GM12872 (cell line): ENCODE results near the gene GUCA2B.

ENCODE experiments used
- TF ChIP-seq, protein P1 (sequence below): IDR thresholded peaks from 3 replicates; pipeline ENCODE4 v1.5.1; 2011; ENCODE audit warnings: low read depth, mild to moderate bottlenecking, low read length, moderate library complexity; ENCODE audit not compliant: insufficient read depth

GUCA2B gene

DNA sequence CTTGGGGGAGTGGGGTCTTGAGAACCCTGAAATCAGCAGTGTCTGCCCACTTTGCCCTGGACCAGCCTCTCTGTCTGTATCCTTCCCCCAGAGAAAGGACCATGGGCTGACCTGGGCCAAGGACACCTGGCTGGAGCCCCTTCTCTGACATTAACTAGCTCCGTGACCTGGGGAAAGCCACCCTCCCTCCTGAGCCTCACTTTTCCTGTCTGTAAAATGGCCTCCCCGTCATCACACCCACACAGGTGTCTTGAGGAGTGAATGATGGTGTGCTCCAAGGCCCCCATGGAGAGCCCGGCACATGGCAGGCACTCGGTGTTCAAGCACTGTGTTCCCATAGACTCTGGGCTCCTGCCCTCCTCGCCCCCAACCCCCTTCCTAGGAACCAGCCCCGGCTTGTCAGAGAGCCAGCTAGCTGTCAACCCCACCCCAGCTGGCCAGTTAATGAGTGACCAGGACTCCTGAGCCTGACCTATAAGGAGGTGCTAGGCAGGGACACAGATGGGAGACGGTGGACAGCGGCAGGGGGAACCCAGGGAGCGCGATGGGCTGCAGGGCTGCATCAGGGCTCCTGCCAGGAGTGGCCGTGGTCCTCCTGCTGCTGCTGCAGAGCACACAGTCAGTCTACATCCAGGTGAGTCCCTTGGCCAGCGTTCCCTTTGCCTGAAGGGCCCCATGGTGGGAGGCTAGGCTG lies at the start of gene GUCA2B:
GUCA2B (plus strand) TSS at position 504 of the 694 bp plus-strand sequence; CDS start at position 545, 41 bp downstream.
- TF ChIP-seq, protein P1, sequence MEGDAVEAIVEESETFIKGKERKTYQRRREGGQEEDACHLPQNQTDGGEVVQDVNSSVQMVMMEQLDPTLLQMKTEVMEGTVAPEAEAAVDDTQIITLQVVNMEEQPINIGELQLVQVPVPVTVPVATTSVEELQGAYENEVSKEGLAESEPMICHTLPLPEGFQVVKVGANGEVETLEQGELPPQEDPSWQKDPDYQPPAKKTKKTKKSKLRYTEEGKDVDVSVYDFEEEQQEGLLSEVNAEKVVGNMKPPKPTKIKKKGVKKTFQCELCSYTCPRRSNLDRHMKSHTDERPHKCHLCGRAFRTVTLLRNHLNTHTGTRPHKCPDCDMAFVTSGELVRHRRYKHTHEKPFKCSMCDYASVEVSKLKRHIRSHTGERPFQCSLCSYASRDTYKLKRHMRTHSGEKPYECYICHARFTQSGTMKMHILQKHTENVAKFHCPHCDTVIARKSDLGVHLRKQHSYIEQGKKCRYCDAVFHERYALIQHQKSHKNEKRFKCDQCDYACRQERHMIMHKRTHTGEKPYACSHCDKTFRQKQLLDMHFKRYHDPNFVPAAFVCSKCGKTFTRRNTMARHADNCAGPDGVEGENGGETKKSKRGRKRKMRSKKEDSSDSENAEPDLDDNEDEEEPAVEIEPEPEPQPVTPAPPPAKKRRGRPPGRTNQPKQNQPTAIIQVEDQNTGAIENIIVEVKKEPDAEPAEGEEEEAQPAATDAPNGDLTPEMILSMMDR: no peak

DNA sequence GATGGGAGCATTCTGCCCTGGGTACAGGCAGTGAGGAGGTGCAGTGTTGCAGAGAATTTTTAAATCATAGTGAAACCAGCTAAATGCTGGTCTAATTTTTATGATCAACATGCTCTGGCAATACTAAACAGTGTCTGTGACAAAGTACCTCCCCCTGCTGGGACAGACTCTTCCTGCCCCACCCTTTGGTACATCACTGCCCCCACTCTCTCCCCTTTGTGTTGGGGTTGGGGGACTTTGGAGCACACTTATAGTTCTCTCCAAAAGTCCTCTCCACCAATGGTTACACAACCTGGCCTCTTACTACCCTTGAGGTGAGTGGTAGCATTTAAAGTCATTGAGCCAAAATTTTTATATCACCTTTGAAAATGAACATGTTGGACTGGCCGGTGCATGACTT lies 48.2 kb upstream of the GUCA2B start:
- TF ChIP-seq, protein P1: no peak

DNA sequence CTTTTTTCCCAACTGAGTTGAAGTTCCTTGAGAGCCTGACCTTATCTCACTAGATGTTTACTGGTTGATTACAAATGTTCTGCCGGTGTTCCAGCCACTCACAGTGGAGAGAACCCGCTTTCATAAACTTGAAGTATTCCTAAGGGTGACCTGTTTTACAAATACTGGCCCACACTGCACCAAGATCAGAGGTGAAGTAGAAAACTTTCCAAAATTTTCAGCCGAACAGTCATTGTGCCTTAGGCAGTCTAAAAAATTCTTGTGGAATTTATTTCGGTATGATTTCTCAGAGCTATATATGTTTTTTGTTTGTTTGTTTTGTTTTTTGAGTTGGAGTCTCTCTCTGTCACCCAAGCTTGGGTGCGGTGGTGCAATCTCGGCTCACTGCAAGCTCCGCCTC lies 44.9 kb upstream of the GUCA2B start:
- TF ChIP-seq, protein P1: no peak

DNA sequence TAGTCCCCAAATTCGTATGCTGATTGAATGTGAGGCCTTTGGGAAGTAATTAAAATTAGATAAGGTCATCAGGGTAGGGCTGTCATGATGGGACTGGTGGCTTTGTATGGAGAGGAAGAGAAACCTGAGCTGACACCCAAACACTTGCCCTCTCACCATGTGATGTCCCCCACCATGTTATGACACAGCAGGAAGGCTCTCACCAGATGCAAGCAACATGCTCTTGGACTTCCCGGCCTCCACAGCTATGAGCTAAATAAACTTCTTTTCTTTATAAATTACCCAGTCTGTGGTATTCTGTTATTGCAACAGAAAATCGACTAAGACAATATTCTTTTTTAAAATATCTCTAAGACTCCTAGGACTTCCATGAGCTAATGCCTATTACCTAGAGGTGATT lies 43.6 kb upstream of the GUCA2B start:
- TF ChIP-seq, protein P1: no peak

DNA sequence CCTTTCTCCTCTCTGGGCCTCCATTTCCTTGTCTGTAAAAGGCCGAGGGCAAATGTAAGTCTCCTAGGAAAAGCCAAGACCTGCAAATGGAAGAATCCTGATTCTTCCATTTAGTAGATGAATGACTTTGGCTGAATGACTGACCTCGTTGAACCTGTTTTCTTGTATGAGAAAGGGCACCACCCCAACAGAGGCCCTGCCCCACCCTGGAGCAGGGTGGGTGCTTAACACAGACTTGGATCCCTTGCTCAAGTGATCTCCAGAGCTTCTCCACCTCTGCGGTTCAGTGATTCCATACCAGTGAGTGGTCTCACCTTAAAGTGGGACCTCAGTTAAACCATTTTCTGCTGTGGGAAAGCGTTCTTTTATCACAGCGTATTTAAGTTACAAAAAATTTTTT lies 39.0 kb upstream of the GUCA2B start:
- TF ChIP-seq, protein P1: no peak

DNA sequence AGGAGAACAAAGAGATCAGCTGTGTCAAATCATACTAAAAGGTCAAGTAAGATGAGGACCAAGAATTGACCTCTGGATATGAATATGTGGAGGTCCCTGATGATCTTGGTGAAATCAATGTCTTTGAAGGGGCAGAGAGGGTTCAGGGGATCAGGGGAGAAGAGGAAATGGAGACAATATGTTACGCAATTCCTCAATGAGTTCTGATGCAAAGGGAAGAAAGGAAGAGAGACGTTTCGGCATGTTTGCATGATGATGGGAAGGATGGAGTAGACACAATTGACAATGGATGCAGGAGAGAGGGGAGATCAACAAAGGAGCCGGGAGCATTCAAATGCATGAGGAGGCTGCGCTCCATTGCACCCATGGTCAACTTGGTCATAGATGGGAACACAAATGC lies 36.0 kb upstream of the GUCA2B start:
- TF ChIP-seq, protein P1: no peak

DNA sequence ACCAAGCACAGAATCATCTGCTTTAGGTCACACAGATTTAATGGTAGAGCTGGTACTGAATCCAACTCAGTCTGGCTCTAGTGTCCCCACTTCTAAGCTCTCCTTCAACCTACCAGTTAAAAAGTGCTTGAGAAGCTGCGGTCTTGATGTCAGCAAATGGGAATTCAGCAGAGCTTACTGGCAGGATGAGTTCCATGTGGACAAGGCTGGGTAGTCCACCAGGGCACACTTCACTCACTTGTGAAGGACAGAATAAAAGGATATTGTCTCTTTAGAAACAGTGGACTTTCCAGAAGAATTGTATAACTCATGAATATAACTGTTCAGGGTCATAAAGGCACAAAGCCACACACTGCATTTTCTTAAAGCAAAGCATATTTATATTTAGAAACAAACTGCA lies 35.1 kb upstream of the GUCA2B start:
- TF ChIP-seq, protein P1: no peak

DNA sequence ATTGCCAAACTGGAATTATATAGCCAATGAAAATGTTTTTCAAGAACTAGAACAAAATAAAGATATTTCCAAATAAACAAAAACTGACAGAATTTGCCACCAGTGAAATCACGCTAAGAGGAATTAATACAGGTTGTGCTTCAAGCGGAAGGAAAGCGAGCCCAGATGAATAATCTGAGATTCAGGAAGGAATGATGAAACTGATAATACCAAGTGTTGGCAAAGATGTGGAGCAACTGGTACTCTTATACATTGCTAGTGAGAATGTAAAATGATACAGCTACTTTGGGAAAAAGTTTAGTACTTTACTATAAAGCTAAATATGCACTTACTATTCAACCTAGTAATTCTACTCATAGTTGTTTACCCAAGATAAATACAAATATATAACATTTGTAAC lies 30.8 kb upstream of the GUCA2B start:
- TF ChIP-seq, protein P1: no peak
